A549 treated with Mapracorat at 1 μM for 4 hours (cell line): ENCODE results near the gene BSG. TPM values are rescaled to one million over a fixed set of nuclear protein-coding genes. Genes with fewer than 3 reads are reported as not detected.

Experiments
- total RNA-seq: library from RNA; stranded (reverse); fragments of 200-300 nt; extraction: Qiagen RNA extraction; gene quantifications from 5 replicates; pipeline ENCODE4 v1.2.3, GENCODE V29; 2022

BSG gene
- 634 to 727 TPM (median 703 TPM) in 5 replicates for total RNA-seq

DNA sequence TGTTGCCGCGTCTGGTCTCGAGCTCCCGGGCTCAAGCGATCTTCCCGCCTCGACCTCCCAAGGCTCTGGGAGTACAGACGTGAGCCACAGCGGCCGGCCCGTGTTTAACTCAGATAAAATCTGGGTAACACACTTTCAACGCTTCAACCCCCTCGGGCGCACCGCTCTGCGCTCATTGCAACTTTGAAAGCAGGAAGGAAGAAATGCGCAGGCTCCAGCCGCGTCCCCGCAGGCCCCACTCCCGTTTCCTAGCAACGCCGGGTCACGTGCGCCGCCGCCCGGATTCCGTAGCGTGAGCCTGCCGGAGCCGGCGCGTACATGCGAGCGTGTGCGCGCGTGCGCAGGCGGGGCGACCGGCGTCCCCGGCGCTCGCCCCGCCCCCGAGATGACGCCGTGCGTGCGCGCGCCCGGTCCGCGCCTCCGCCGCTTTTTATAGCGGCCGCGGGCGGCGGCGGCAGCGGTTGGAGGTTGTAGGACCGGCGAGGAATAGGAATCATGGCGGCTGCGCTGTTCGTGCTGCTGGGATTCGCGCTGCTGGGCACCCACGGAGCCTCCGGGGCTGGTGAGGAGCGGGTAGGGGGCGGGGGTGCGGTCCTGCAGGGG is at the start of gene BSG:
Gene BSG, plus strand, starts transcription at position 457 of the 603 bp plus-strand sequence. Its CDS starts 39 bp downstream, at position 496.

DNA sequence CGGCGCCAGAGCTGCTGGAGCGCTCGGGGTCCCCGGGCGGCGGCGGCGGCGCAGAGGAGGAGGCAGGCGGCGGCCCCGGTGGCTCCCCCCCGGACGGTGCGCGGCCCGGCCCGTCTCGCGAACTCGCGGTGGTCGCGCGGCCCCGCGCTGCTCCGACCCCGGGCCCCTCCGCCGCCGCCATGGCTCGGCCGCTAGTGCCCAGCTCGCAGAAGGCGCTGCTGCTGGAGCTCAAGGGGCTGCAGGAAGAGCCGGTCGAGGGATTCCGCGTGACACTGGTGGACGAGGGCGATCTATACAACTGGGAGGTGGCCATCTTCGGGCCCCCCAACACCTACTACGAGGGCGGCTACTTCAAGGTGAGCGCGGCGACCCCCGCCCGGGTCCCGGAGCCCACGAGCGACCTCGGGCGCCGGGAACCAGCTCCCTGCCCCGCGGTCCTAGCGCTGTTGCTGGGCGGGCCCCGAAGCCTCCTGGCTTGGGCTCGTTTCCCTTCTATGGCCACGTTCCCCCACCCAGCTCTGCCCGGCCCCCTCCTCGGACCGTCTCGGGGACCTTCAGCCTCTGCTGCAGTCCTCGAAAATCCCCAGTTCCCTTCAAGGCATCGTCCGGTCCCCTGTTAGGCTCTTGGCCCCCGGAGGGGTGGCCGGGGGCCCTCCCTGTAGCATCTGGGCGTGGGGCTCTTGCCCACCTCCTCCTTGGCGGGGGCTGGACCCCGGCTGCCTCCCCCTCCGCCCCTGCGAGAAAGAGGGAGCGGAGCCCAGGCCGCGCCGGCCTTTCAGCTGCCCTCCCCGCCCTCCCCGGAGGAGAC is 40.4 kb upstream of the BSG start, which contains the start of gene CDC34:
Gene CDC34, plus strand, starts transcription at position 8 of the 808 bp plus-strand sequence. Its CDS starts 172 bp downstream, at position 180.

DNA sequence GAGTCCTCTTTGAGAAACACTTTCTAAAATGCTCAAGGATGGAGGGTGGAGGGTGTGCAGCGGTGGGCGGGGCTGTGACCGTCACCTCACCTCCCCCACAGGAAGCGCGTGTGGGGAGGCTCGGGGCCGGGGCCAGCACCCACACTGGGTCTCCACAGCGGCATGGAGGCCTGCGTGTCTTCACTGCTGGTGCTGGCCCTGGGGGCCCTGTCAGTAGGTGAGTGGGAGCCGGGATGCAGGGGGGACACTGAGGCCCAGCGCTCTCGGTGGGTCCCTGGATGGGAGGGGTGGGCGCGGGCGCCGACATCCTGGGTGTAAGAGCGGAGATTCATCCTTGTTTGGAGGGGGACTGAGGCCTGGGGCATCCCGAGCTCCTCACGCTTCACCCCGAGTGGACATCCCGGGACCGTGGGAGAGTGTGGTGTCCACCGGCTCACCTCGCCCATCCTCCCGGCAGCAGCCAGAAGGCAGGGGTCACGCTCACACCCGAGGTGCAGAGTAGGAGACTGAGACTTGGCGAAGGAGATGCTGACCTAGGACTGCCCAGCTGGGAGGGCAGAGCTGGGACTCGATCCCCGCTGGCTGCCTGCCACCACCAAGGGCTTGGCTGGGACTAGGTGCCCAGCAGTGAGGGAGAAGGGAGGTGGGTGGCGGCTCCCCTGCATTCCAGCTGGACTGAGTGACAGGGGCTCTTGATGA is 28.3 kb upstream of the BSG start, which contains the start of gene GZMM:
Gene GZMM, plus strand, starts transcription at position 144 of the 699 bp plus-strand sequence. Its CDS starts 19 bp downstream, at position 163.

DNA sequence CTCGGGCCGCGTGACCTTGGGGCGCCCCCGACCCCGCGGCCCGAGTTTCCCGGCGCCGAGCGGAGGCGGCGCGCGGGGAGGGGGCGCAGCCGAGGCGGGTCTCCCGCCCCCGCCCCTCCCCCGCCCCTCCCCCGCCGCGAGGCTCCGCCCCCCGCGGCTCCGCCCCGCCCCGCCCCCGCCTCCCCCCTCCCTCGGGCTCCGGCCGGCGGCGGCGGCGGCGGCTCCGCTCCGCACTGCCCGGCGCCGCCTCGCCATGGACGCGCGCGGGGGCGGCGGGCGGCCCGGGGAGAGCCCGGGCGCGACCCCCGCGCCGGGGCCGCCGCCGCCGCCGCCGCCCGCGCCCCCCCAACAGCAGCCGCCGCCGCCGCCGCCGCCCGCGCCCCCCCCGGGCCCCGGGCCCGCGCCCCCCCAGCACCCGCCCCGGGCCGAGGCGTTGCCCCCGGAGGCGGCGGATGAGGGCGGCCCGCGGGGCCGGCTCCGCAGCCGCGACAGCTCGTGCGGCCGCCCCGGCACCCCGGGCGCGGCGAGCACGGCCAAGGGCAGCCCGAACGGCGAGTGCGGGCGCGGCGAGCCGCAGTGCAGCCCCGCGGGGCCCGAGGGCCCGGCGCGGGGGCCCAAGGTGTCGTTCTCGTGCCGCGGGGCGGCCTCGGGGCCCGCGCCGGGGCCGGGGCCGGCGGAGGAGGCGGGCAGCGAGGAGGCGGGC is 17.4 kb downstream of the BSG start, which contains the start of gene HCN2:
Gene HCN2, plus strand, starts transcription at position 189 of the 703 bp plus-strand sequence. Its CDS starts 65 bp downstream, at position 254.

Other genes starting within 250 kb of the BSG start
- 14.0 to 23.9 TPM (median 19.6 TPM) in 5 replicates for gene MIER2, start 227.8 kb upstream of the BSG start, total RNA-seq
- 0.30 to 0.73 TPM (median 0.51 TPM) in 5 replicates for gene C2CD4C, start 163.4 kb upstream of the BSG start, total RNA-seq
- 0.60 to 1.8 TPM (median 1.4 TPM) in 5 replicates for gene SHC2, start 111.6 kb upstream of the BSG start, total RNA-seq
- gene MADCAM1, start 76.1 kb upstream of the BSG start, total RNA-seq, result 0.07 to 0.49 TPM (median 0.45 TPM) in 5 replicates
- gene TPGS1, start 65.1 kb upstream of the BSG start, total RNA-seq, result 10.6 to 18.0 TPM (median 17.2 TPM) in 5 replicates
- 59.0 to 102 TPM (median 94.1 TPM) in 5 replicates for gene CDC34, start 40.8 kb upstream of the BSG start, total RNA-seq
- 0.29 to 0.56 TPM (median 0.46 TPM) in 5 replicates for gene GZMM, start 28.5 kb upstream of the BSG start, total RNA-seq
- gene HCN2, start 17.3 kb downstream of the BSG start, total RNA-seq, result 25.9 to 39.7 TPM (median 37.5 TPM) in 5 replicates
- gene POLRMT, start 60.9 kb downstream of the BSG start, total RNA-seq, result 69.5 to 94.1 TPM (median 92.9 TPM) in 5 replicates
- gene FGF22, start 67.3 kb downstream of the BSG start, total RNA-seq, result 0.28 to 0.77 TPM (median 0.72 TPM) in 5 replicates
- 52.1 to 76.4 TPM (median 74.4 TPM) in 5 replicates for gene RNF126, start 90.6 kb downstream of the BSG start, total RNA-seq
- gene FSTL3, start 103.8 kb downstream of the BSG start, total RNA-seq, result 190 to 250 TPM (median 228 TPM) in 5 replicates
- gene PRSS57, start 122.9 kb downstream of the BSG start, total RNA-seq, result 0.18 to 0.23 TPM in 2 of 5 replicates, not detected in the others
- gene PALM, start 136.3 kb downstream of the BSG start, total RNA-seq, result 11.0 to 15.7 TPM (median 14.8 TPM) in 5 replicates
- 66.4 to 87.9 TPM (median 83.2 TPM) in 5 replicates for gene MISP, start 178.5 kb downstream of the BSG start, total RNA-seq
- gene PTBP1, start 224.9 kb downstream of the BSG start, total RNA-seq, result 202 to 210 TPM (median 205 TPM) in 5 replicates
- 1.9 to 5.5 TPM (median 4.8 TPM) in 5 replicates for gene PLPPR3, start 249.4 kb downstream of the BSG start, total RNA-seq